ENCODE results near the gene FIGN.

GRCh38 chr2:163698857-163699256 lies 37.0 kb downstream of the FIGN start:
- TF ChIP-seq CTCF (conservative IDR thresholded peaks at IDR 0.05) (no peak), ZFX (IDR thresholded peaks at IDR 0.05) (no peak)
